GM21619 (cell line): Measurements from ENCODE around the gene CHRNA10.

ENCODE experiments used
- ATAC-seq: cut with Tn5 transposase; IDR thresholded peaks from one replicate; pipeline ENCODE4 v1.9.1; 2021; ENCODE audit not compliant: unreplicated experiment

The CHRNA10 gene, protein sequence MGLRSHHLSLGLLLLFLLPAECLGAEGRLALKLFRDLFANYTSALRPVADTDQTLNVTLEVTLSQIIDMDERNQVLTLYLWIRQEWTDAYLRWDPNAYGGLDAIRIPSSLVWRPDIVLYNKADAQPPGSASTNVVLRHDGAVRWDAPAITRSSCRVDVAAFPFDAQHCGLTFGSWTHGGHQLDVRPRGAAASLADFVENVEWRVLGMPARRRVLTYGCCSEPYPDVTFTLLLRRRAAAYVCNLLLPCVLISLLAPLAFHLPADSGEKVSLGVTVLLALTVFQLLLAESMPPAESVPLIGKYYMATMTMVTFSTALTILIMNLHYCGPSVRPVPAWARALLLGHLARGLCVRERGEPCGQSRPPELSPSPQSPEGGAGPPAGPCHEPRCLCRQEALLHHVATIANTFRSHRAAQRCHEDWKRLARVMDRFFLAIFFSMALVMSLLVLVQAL

DNA sequence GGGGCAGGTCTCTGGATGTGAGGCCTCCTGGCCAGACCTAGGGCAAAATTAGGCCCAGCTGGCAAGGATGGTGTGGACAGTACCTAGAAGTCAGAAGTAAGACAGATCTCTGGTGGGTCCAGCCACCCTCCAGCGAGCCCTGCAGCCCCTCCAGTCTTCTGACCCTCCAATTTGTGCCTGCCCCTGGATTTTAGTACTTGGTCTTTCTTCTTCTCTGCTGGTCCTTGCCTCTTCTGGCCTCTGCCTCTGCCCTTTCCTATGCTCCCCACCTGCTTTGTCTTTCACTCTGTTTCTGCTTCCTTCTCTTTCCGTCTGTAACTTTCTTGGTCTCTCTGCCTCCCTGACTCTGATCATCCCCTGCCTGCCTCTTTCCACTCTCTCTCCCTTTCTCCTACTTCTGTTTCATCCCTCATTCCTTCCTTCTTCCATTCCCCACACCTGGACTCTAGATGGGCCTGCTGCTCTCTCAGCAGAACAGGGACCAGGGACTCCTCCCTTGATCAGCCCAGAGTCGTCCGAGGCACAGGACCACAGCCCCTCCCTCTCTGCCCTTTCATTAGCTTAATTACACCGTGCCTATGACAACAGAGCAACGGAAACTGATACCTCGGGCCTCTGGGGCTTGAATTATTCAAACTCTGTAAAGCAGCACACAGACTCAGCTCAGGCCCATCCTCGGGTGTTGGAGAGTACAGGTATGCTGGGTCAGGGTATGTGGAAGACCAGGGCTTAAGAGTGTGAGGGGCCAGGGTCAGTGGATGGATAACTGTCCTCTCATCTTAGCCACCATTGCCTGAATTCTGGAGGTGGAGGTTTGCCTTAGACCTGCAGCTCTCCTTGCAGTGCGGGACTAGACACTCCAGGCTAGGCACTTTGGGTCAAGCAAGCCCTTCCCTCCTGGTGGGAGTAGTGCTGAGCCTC lies at the start of gene CHRNA10:
Gene CHRNA10, minus strand, starts transcription at position 51 of the 921 bp plus-strand sequence. CDS start 72 bp downstream, outside the sequence.
- ATAC-seq: no peak

DNA sequence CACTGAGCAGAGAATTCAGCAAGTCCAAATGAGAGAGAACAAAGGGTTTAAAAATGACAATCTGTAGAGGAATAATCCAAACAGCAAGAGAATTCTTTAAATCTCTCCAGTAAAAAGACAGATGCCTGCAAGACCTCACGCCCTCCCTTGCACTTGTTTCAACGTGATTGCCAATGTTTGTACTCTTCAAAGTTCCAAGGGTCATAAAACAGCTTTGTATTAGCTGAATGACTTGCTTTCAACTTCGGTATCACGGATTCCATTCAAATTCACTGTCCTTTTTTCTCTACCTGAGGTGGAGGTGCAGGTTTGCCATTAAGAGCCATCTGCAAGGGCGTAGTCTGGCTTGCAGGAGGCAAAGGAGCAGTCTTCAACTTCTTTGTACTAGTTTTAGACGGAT lies 41.1 kb upstream of the CHRNA10 start:
- no peak for ATAC-seq

DNA sequence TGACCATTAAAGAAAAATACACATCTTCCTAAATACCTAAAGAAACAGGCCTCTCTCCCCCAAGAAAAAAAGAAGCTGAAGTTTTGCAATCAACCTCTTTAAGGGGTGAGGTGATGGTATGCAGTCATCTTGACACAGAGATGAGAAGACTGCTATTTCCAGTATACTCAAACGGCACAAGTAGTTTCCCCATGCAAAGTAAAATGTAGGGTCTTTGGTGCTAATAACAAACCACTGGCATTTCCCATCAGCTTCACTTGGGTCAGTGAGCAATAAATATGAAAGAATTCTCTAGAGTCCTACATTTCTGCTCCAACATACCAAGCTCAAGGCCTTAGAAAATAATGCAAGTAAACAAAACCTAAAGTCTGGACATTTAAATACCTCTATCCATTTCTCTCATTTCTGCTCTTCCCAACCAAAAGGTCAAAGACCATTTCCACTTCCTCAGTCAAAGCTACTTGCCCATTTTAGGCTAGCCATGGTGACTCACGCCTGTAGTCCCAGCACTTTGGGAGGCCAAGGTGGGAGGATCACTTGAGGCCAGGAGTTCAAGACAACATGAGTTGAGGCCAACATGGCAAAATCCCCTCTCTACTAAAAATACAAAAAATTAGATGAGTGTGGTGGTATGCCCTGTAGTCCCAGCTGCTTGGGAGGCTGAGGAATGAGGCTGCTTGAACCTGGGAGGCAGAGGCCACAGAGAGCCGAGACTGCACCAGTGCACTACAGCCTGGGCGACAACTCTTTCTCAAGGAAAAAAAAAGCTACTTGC lies 39.5 kb upstream of the CHRNA10 start:
- no peak for ATAC-seq

DNA sequence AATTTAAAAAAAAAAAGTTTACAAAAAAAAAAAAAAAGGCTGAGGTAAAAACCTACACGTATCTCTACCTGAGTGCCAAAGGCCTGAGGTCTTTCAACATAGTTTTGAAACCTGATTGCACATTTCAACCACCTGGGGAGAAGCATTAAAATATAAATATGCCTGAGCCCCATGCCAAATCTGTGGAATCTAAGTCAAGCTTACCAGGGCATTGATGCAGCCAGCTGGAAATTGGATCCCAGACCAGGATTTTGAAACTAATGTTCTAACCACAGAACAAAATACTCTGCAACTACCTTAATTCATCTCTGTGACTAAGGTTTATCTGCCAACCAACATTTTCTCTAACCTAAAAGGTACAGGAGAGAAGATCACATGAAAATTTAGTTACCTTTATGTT lies 38.8 kb upstream of the CHRNA10 start:
- ATAC-seq: no peak

DNA sequence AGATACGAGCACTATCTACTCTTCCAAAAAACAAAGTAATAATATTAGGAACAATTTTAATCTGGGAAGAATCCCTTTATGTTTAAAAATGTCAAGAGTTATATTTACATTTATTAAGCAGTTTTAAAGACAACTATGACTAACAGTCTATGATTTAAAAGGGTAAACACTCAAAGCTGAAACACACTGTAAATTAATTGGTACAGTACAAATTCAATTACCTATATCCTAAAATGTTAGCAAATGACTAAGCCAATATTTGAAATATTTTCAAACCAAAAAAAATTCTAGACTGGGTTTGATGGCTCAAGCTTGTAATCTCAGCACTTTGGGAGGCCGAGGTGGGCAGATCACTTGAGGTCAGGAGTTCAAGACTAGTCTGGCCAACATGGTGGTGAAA lies 36.0 kb upstream of the CHRNA10 start:
- ATAC-seq: no peak

DNA sequence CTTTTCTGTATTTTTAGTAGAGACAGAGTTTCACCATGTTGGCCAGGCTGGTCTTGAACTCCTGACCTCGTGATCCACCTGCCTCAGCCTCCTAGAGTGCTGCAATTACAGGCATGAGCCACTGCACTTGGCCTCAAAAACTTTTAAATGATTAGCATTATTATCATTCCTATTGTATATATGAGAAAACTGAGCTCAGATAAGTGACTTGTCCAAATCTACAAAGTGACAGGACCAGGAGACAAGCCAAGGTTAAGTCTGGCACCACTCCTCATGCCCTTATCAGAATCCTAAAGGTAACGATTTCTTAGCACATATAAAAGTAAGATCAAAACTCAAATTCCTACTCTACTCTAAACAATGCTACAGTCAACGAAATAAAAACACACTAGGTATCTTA lies 32.2 kb upstream of the CHRNA10 start:
- no peak for ATAC-seq

DNA sequence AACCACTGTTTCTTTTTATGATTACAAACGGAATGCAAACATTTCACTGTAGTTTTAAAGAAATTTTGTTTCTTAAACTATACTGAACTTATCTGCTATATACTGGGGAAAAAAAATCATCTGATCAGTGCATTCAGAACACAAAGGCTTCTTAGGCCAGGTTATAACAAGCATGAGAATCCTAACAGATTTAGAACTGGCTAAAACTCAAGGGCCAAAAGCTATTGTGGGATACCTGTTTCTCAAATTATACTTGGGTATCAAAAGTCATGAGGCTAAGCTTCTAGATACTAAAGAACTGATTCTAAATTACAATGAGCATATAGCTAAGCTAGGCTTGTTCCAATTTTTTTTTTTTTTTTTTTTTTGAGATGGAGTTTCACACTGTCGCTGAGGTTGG lies 29.7 kb upstream of the CHRNA10 start:
- no peak for ATAC-seq

DNA sequence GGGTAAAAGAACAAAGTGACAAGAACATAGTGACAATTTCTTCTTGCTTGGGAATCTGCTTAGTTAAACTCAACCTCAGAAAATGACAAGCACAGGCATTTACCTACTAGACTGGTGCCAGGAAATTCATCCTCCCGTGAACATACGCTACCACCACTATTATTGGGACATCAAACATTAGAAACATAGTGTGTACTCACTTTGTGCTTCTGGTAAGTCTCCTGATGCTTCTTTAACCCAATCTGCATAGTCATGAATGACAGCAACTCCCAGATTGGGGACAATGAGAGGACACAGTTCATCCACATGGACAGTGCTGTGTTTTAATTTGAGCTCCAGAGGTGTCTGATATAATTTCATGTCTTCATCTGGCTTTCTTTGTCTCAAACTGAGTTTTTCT lies 29.2 kb upstream of the CHRNA10 start:
- no peak for ATAC-seq

DNA sequence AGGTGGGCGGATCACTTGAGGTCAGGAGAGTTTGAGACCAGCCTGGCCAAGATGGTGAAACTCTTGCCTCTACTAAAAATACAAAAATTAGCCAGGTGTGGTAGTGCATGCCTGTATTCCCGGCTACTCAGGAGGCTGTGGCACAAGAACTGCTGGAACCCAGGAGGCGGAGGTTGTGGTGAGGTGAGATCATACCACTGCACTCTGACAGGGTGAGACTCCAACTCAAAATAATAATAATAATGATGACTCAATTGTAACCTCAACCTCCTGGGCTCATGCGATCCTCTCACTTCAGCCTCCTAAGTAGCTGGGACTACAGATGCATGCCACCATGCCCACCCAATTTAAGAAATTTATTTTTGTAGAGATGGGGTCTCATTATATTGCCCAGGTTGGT lies 15.6 kb upstream of the CHRNA10 start:
- ATAC-seq: no peak

DNA sequence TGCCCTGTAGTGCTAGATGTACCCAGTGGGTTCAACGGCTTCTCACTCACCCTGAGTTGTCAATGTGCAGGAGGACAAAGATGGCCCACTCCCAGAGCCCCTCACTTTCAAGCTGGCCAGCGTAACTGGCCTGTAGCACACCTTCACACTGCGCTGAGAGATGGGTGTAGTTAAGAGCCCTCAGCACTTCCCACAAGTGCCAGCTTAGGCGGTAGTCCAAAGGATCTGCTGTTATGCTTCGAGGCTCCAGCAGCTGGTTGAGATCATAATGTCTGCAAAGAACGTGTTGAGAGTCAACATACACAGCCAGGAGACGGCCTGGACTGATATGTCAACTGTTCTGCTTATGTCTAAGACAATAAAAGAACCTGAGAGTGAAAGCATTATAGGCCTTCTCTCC lies 14.7 kb upstream of the CHRNA10 start:
- no peak for ATAC-seq

DNA sequence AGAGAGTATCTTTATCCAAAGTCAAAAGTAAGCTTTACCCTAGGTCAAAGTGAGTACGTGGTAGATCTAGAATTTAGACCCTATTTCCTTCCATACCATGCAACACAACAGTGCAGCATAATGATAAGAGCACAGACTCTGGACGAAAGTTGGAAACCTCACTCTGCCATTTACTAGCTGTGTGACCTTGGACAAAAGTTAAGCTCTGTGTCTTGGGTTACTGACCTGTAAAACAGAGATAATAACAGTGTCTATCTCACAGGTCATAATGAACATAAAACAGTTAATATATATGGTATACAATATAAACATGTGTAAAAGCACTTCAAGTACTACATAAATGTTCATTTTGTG lies 13.6 kb upstream of the CHRNA10 start:
- no peak for ATAC-seq

DNA sequence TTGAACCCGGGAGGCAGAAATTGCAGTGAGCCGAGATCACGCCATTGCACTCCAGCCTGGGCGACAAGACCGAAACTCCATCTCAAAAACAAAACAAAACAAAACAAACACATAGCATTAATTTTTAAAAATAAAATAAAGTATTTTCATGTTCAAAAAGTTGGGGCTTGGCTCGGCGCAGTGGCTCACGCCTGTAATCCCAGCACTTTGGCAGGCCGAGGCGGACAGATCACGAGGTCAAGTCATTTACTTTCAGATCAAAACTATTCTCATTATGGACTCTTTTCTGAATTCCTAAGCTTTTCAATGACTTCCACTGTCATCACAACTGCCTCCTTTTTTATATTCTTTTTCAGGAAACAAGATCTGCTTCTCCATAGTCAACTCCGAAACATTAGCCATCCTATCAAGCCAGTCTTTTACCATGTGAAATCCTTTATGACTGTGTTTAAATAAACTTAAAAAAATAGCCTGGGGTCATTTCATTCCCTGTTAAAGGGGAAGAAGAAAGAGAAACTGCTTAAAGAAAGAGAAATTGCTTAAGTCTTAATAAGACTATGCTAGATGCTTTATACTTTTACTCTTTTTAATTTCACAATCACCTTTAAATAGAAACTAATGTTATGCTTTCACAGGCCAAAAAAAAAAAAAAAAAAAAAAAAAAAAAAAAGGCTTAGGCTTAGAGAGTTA lies 13.1 kb upstream of the CHRNA10 start:
- no peak for ATAC-seq

DNA sequence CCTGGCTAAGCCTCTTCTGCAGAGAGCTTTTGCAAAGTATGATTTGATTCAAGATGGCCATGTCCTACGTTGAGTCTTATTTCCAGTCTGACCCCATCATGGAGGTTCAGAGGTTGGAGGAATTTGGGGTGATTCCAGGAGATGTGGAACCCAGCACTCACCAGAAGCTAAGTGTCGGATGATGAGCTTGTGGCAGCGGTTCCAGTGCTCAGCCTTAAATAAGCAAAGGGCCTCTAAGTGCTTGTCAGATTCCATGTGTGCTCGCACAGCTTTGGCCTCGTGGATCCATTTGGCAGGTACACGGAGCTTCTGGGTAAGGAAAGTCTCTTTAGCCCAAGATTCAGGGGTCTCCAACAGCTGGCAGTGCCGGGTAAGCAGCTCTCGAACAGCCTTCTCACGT lies 11.9 kb upstream of the CHRNA10 start:
- no peak for ATAC-seq

DNA sequence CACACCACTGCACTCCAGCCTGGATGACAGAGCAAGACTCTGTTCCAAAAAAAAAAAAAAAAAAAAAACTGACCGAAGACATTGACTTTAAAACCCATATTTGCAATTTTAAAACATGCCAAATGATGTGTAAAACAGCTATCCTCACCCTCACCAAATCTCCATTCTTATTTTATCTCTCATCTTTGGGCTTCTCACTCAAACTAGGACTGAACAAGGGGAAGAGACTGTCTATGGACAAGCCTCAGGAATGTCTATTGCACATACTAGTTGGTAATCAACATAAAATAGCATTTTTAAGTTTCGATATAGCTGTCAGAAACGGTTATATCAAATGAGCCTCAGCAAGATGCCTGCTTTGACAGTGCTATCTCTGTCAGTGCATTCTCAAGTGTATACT lies 7.9 kb upstream of the CHRNA10 start:
- ATAC-seq: no peak

DNA sequence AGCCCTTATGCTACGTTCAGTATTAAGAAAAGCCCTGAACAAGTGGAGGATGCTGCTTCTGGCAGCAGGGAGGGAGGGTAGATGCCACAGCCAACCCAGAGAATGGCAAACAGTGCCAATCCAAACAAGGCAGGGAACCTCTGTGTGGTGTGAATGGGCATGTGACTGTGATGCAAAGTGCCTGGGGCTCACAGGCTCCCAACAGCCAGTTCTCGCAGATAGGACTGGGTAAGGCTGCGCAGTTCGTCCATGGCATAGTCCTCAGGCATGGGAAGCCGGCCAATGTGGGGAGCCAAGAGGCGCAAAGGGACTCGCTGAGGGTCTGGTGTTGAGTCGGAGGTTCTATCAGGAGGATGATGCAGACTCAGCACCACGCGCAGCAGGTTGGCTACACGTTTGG lies 4.8 kb upstream of the CHRNA10 start:
- ATAC-seq: no peak

DNA sequence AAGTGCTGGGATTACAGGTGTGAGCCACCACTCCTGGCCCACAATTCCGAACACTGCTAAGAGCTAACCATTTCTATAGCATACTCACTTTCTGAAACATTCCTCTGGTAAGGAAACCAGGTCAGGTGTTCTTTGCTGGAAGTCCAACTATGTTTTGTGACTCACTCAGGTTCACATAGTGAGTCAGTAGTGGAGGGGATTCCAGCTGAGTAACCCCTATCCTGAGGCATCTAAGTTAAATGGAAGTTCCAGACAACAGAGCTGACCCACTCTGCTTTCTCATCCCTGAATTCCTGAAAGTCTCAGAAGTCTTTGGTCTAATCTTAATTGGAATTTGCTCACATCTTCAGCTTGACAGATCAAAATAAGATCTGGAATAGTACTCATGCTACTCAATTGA lies 3.0 kb upstream of the CHRNA10 start:
- ATAC-seq: no peak

DNA sequence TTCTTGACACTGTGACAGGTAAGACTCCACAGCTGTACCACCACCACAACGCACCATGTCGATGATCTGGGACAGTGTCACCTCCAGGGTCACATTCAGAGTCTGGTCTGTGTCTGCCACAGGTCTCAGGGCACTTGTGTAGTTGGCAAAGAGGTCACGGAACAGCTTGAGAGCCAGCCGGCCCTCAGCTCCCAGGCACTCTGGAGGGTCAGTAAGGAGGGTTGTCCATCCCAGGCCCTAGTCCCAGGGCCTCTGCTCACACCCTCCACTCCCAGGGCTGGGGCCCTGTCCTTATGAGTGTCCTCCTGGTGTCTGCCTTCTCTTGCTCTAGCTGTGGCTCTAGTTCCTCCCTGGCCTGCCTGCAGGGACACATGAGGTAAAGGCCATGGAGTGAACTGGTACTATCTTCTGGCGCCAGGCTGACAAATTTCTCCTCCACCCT lies 1.4 kb downstream of the CHRNA10 start:
- ATAC-seq: no peak

DNA sequence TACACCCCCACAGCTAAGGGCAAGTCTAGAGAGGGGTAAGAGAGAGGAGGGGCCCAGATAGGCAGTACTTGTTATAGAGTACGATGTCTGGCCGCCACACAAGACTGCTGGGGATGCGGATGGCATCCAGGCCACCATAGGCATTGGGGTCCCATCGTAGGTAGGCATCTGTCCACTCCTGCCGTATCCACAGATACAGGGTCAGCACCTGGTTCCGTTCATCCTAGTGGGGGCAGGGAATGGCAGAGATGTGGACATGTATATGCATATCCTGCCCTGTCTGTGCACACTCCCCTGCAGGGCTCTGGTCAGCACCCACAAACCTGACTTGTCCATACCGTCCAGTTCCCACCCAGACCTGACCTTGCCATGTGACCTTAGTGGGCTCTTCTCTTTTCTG lies 2.1 kb downstream of the CHRNA10 start:
- ATAC-seq: no peak

DNA sequence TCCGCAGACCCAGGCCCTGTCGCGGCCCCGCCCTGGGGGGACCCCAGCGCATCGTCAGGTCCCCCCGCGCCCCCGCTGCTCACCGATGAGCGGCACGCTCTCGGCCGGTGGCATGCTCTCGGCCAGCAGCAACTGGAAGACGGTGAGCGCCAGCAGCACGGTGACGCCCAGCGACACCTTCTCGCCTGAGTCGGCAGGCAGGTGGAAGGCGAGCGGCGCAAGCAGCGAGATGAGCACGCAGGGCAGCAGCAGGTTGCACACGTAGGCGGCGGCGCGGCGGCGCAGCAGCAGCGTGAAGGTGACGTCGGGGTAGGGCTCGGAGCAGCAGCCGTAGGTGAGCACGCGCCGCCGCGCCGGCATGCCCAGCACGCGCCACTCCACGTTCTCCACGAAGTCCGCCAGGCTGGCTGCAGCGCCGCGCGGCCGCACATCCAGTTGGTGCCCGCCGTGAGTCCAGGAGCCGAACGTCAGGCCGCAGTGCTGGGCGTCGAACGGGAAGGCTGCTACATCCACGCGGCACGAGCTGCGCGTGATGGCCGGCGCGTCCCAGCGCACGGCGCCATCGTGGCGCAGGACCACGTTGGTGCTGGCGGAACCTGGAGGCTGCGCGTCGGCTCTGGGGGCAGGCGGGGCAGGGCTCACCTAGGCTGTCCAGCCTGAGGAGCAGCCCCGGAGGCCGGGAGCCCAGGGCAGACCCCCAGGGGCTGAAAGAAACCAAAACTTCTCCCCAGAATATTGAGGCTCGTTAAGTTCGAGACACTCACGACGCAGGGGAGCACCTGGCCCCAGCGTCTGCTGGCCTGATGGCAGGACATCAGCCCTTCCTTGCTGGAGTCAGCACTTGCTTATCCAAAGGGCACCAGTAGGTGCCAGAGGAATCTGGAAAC lies 3.8 kb downstream of the CHRNA10 start:
- no peak for ATAC-seq

DNA sequence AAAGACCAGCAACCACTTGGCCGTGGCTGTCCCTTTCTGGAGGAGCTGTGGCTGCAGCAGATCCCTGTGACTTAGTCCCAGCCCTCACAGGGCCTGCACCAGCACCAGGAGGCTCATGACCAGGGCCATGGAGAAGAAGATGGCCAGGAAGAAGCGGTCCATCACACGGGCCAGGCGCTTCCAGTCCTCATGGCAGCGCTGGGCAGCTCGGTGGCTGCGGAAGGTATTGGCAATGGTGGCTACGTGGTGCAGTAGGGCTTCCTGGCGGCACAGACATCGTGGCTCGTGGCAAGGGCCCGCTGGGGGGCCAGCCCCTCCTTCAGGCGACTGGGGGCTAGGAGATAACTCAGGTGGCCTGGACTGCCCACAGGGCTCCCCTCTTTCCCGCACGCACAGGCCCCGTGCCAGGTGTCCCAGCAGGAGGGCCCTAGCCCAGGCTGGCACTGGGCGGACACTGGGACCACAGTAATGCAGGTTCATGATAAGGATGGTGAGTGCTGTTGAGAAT lies 5.1 kb downstream of the CHRNA10 start:
- ATAC-seq: no peak
